ENCODE data around the gene CLASP1. TPM values are rescaled to one million over a fixed set of nuclear protein-coding genes. Genes with fewer than 3 reads are reported as not detected.

The CLASP1 gene
- total and polyA plus RNA-seq, 2 of the 8 experiments (the other 6 are each of a cell fraction or from before 2014, with no cell fraction given), result 7.3 to 53.9 TPM

DNA sequence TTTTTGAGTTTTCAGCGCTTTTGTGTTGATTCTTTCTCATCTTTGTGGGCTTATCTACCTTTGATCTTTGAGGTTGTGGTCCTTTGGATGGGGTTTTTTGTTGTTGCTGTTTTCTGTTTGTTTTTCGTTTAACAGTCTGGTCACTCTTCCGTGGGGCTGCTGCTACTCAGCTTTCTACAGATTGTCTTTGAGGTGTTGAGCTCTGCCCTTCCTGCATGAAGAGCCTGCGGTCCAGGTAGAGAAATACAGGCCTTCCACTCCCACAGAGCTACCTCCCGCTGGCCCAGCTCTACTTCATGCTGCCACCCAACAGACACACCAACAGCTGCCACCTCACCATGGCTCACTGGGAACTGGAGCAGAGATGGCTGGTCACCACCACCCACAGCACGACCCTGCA, 180.3 kb downstream of the CLASP1 start:
- Histone ChIP-seq H3K27me3 (replicated peaks in 1 of 4; ENCODE audit: control insufficient read depth in 3 of 4, extremely low read depth in 1 of 4, insufficient read depth in 3 of 4, low read length in 3 of 4) (no peaks in the 10 kb centered on the region), H3K27ac (ENCODE audit: low read depth, low read length) (no peak overlapping the region), H3K4ac (replicated peaks; ENCODE audit: insufficient read length, low read depth, low read length) (no peak overlapping the region), H3K79me2 (ENCODE audit: control insufficient read depth in 1 of 2, insufficient read depth in 2 of 2, low read length in 2 of 2) (peaks cover 0 to 12% of the 10 kb centered on the region in 2 experiments; a peak in 1 of 4 replicates), H2AFZ (ENCODE audit: low read length) (no peak overlapping the region), H3K36me3 (ENCODE audit: control insufficient read depth in 2 of 4, insufficient read depth in 4 of 4, low read length in 3 of 4) (peaks cover 0 to 15% (median 14%) of the 10 kb centered on the region in 4 experiments; a peak in 6 of 8 replicates), H2BK15ac (ENCODE audit: low read length) (no peak overlapping the region), H3K4me1 (replicated peaks in 1 of 4; ENCODE audit: control insufficient read depth in 3 of 4, insufficient read depth in 4 of 4, low read length in 3 of 4) (peaks cover 0 to 4% (median 3%) of the 10 kb centered on the region in 4 experiments; a peak in 3 of 7 replicates), H2BK120ac (replicated peaks; ENCODE audit: low read depth, low read length) (no peak overlapping the region), H2AK5ac (ENCODE audit: low read depth, low read length) (no peak overlapping the region), H3K23me2 (ENCODE audit: low read depth, low read length) (no peaks in the 10 kb centered on the region), H2BK20ac (ENCODE audit: low read length) (no peak overlapping the region), H3K4me3 (ENCODE audit: extremely low read depth in 1 of 4, insufficient read depth in 2 of 4, low read depth in 3 of 4, low read length in 4 of 4) (no peak overlapping the region), H4K8ac (ENCODE audit: extremely low read depth, insufficient read depth, low read length) (no peak overlapping the region), H4K20me1 (replicated peaks in 1 of 2; ENCODE audit: control insufficient read depth in 1 of 2, insufficient read depth in 2 of 2, low read length in 2 of 2) (no peaks in the 10 kb centered on the region), H3K79me1 (ENCODE audit: low read depth, low read length) (no peaks in the 10 kb centered on the region), H3K18ac (ENCODE audit: extremely low read depth, low read length) (no peak overlapping the region), H3K4me2 (ENCODE audit: insufficient read depth in 1 of 2, low read depth in 2 of 2, low read length in 2 of 2) (no peak overlapping the region), H3K9ac (replicated peaks in 1 of 4; ENCODE audit: extremely low read depth in 1 of 4, low read depth in 3 of 4, low read length in 3 of 4) (no peak overlapping the region), H2BK12ac (ENCODE audit: low read depth, low read length) (no peak overlapping the region), H2BK5ac (ENCODE audit: low read depth, low read length) (no peak overlapping the region), H3K14ac (ENCODE audit: insufficient read length) (no peak overlapping the region), H3K9me3 (ENCODE audit: insufficient read depth in 2 of 2, low read depth in 1 of 2, low read length in 1 of 2) (no peaks in the 10 kb centered on the region), H3K23ac (ENCODE audit: insufficient read length) (no peak overlapping the region), H4K91ac (replicated peaks; ENCODE audit: insufficient read length, low read length) (no peak overlapping the region), H3K56ac (replicated peaks; ENCODE audit: insufficient read length, low read depth, low read length) (no peak overlapping the region), H4K5ac (ENCODE audit: insufficient read length, low read depth, low read length) (no peak overlapping the region)
- ChIA-PET POLR2A (ENCODE audit: partially characterized antibody) (interaction anchor here (1.5 kb wide), 1 partner anchor 62 kb away, joined by 3 read pairs; the partner anchor contains the start of gene RNU4ATAC), CTCF (ENCODE audit: partially characterized antibody) (interaction anchor here (1.3 to 1.6 kb wide), 3 partner anchors 11 to 66 kb away, joined by 3 to 9 read pairs (median 8); no protein-coding TSS in a partner anchor)
- no peak for FAIRE-seq
- WGBS, 2 experiments (ENCODE audit: extremely low coverage in 1 of 2, insufficient coverage in 1 of 2, insufficient read length in 1 of 2, insufficient replicate concordance in 2 of 2, low coverage in 1 of 2, low lambda C conversion rate in 2 of 2, missing lambda C conversion rate in 1 of 2), result 93% methylated on average over 6 of the region's 6 CpGs; no CpG with 5 or more reads in 1 of the 2 experiments
- DNase-seq (ENCODE audit: low read depth in 1 of 2, low spot score in 2 of 2), result no peak
- TF ChIP-seq TAF7 (optimal IDR thresholded peaks at IDR 0.05; ENCODE audit: borderline replicate concordance, low read depth, low read length), result no peak

All from H1 (cell line).